Stimulated activated naive CD8-positive, alpha-beta T cell treated with anti-CD3 and anti-CD28 coated beads, Interleukin-15, amount 100 ng/mL, for 72 hours (primary cell): Measurements from ENCODE around the gene BMP8B.

Experiments
- ATAC-seq: fragments of 150-1000 bp; cut with Tn5 transposase; 2 replicates; pipeline ENCODE4 v1.10.0; 2021; ENCODE audit warnings: mild to moderate bottlenecking, moderate library complexity
- DNase-seq, 2 donors: peaks; one replicate each; pipeline ENCODE4 v3.0.0; 2021 to 2022
- H3K27ac Mint-ChIP-seq, 2 donors: one replicate each; pipeline ENCODE4 v1.8.0; 2022; ENCODE audit warnings: mild to moderate bottlenecking in 2 of 2, mixed read lengths in 2 of 2, moderate library complexity in 2 of 2
- H3K27me3 Mint-ChIP-seq: one replicate; pipeline ENCODE4 v1.8.0; 2022; ENCODE audit warnings: mixed read lengths
- H3K4me1 Mint-ChIP-seq: one replicate; pipeline ENCODE4 v1.8.0; 2022; ENCODE audit warnings: mild to moderate bottlenecking, mixed read lengths
- H3K4me3 Mint-ChIP-seq, 2 donors: one replicate each; pipeline ENCODE4 v1.8.0; 2022; ENCODE audit warnings: mild to moderate bottlenecking in 2 of 2, mixed read lengths in 2 of 2, moderate library complexity in 1 of 2
- H3K9me3 Mint-ChIP-seq, 2 donors: one replicate each; pipeline ENCODE4 v1.8.0; 2022; ENCODE audit warnings: mixed read lengths in 2 of 2

The BMP8B gene

DNA sequence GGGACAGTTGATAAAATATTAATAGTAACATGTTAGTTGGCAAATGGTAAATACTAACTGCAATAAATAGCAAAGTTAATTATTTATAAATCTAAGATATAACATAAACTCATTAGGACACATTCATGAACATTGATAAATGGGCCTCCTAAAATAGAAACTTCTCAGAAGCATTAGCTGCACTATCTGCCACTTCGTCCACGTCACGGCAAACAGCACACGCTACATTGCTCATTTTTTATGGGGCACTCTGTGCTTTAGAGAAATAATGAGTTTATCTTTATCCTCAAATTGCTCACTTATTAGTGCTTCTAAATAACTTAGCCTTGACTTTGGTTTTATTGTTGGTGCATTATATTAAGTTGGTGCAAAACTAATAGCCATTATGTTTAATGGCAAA, 81.2 kb downstream of the BMP8B start:
- no peaks in the 10 kb centered on the region for H3K9me3 Mint-ChIP-seq
- no peak for ATAC-seq
- peaks cover 2% of the 10 kb centered on the region for H3K27me3 Mint-ChIP-seq
- H3K4me1 Mint-ChIP-seq, result no peaks in the 10 kb centered on the region
- H3K27ac Mint-ChIP-seq, result no peak overlapping the region
- no peak for DNase-seq
- no peak overlapping the region for H3K4me3 Mint-ChIP-seq
